ENCODE measurements around the gene DOP1B.
"Not testable (repeated sequence)": the region's sequence is repeated elsewhere in the genome, so short reads cannot be mapped to it uniquely, and the experiment has no call there.

DOP1B gene

DNA sequence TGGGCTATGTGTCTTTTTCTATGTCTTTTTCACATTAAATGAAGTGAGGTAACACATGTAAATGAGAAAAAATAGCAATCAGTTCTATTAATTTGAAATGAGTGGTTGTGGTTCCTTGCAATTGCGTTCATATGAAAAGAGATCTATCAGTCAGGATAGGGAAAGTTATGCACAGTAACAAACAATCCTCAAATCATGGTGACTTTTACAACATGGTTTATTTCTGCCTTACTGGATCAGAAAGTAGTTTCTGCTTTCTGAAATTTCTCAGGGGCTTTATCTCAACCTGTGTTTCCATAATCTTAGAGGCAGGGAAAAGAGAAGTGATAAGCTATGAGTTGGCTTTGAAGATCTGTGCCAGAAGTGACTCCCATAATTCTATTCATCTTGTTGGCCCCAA is 39.0 kb downstream of the DOP1B start:
- TF ChIP-seq FOXP2 (optimal IDR thresholded peaks at IDR 0.05; ENCODE audit: control extremely low read depth, extremely low read length, insufficient read depth) (no peak), POLR2AphosphoS5 (IDR thresholded peaks at IDR 0.05; ENCODE audit: borderline replicate concordance, low read depth, low read length) (no peak), EZH2 (IDR thresholded peaks at IDR 0.05) (no peak)
- Histone ChIP-seq H3K27ac (no peak overlapping the region), H3K9ac (ENCODE audit: insufficient read length) (no peak overlapping the region)

GRCh38 chr21:36199021-36199420 is 42.4 kb downstream of the DOP1B start:
- no peaks in the 10 kb centered on the region for H3K9me3 ChIP-seq (ENCODE audit: low read depth, low read length)
- no peak overlapping the region for H3K9ac ChIP-seq (ENCODE audit: insufficient read length)
- no peak for DNase-seq (ENCODE audit: low read depth, low spot score)
- TF ChIP-seq EZH2 (IDR thresholded peaks at IDR 0.05) (no peak), POLR2AphosphoS5 (IDR thresholded peaks at IDR 0.05; ENCODE audit: borderline replicate concordance, low read depth, low read length) (no peak), FOXP2 (optimal IDR thresholded peaks at IDR 0.05; ENCODE audit: control extremely low read depth, extremely low read length, insufficient read depth) (no peak)
- H3K36me3 ChIP-seq (ENCODE audit: insufficient read depth, low read length), result no peaks in the 10 kb centered on the region
- H3K4me3 ChIP-seq, result no peak overlapping the region
- H3K27ac ChIP-seq, result no peak overlapping the region

More for the DNA sequence above, 39.0 kb downstream of the DOP1B start:
- no peak for DNase-seq (ENCODE audit: low read depth, low spot score)
- Histone ChIP-seq H3K36me3 (ENCODE audit: insufficient read depth, low read length) (no peaks in the 10 kb centered on the region), H3K9me3 (ENCODE audit: low read depth, low read length) (no peaks in the 10 kb centered on the region), H3K4me3 (no peak overlapping the region)

DNA sequence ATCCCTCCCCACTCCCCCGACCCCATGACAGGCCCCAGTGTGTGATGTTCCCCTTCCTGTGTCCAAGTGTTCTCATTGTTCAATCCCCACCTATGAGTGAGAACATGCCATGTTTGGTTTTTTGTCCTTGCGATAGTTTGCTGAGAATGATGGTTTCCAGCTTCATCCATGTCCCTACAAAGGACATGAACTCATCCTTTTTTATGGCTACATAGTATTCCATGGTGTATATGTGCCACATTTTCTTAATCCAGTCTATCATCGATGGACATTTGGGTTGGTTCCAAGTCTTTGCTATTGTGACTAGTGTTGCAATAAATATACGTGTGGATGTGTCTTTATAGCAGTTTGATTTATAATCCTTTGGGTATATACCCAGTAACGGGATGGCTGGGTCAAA is 43.0 kb downstream of the DOP1B start:
- not testable (repeated sequence) for H3K36me3 ChIP-seq (ENCODE audit: insufficient read depth, low read length); H3K27ac ChIP-seq; DNase-seq (ENCODE audit: low read depth, low spot score); H3K9ac ChIP-seq (ENCODE audit: insufficient read length); H3K9me3 ChIP-seq (ENCODE audit: low read depth, low read length); H3K4me3 ChIP-seq

DNA sequence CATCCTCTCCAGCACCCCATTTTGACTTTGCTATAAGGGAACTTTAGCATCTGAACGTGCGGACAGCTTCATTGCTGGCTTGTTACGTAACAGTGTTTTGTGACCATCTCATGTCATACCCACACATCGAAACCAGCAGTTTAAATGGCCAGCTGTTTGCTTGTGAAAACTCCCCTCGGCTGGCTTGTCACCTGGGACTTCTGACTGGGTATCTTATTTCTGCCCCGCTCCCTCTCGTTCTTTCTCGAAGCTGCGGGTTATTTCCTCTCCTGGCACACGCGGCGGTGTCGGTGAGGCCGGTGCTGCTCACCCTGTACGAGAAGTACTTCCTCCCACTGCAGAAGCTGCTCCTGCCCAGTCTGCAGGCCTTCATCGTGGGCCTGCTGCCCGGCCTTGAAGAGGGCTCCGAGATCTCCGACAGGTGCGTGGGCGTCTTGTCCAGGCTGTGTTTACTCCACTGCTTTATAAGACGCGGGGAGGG is 43.5 kb downstream of the DOP1B start:
- no peak for TF ChIP-seq EZH2 (IDR thresholded peaks at IDR 0.05)
- no peak for TF ChIP-seq POLR2AphosphoS5 (IDR thresholded peaks at IDR 0.05; ENCODE audit: borderline replicate concordance, low read depth, low read length)
- no peak for TF ChIP-seq FOXP2 (optimal IDR thresholded peaks at IDR 0.05; ENCODE audit: control extremely low read depth, extremely low read length, insufficient read depth)
- Histone ChIP-seq H3K9me3 (ENCODE audit: low read depth, low read length) (no peaks in the 10 kb centered on the region), H3K27ac (no peak overlapping the region), H3K9ac (ENCODE audit: insufficient read length) (no peak overlapping the region), H3K4me3 (no peak overlapping the region), H3K36me3 (ENCODE audit: insufficient read depth, low read length) (no peaks in the 10 kb centered on the region)
- DNase-seq (ENCODE audit: low read depth, low spot score), result no peak

DNA sequence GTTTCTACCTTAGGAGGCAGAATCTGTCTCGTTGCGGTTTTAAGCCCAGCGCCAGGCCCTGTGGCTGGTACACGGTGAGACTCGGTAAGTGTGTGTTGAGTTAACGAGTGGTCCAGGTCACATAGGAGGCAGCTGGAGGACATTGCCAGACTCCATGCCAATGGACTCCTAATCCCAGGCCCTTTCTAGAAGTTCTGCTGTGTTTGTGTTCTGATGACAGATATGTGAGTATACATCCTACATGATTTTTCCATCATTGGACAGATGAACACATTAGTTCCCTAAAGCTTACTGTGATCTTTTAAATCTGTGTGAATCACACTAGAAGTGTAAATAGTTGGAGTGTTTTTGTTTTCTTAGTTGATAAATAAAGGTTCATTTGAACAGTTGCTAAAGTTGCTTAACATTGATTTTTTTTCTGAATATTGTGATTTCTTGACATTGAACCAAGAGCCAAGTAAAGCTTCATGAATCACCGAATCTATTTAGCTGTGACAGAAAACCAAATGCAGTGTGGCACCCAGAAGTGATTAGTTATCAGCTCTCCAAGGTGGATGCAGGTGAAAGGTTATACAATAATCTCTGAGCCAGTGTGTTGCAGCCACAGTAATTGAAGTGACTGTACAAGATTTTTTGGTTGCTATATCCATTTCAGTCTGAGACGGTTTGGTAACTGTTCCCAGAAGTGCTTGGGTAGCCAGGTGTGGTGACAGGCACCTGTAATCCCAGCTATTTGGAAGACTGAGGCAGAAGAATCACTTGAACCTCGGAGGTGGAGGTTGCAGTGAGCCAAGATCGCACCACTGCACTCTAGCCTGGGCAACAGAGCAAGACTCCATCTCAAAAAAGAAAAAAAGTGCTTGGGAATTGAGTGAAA is 46.3 kb downstream of the DOP1B start:
- Histone ChIP-seq H3K4me3 (no peak overlapping the region), H3K36me3 (ENCODE audit: insufficient read depth, low read length) (no peaks in the 10 kb centered on the region), H3K9me3 (ENCODE audit: low read depth, low read length) (no peaks in the 10 kb centered on the region), H3K9ac (ENCODE audit: insufficient read length) (no peak overlapping the region), H3K27ac (no peak overlapping the region)
- no peak for DNase-seq (ENCODE audit: low read depth, low spot score)
- TF ChIP-seq EZH2 (IDR thresholded peaks at IDR 0.05) (no peak), FOXP2 (optimal IDR thresholded peaks at IDR 0.05; ENCODE audit: control extremely low read depth, extremely low read length, insufficient read depth) (no peak), POLR2AphosphoS5 (IDR thresholded peaks at IDR 0.05; ENCODE audit: borderline replicate concordance, low read depth, low read length) (no peak)

DNA sequence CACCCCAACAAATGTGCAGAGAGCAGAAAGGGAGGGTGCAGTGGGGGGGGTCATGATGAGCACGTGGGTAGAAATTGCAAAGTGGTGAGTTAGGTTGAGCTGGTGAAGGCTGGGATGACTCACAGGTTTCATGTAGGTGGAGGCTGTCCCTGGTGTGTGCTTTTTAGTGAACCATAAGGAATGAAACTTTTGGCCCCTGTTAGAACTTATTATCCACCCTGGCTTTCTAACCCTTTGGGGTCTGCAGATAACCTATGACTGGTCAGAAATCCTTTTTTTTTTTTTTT is 46.9 kb downstream of the DOP1B start:
- H3K27ac ChIP-seq, result no peak overlapping the region
- TF ChIP-seq FOXP2 (optimal IDR thresholded peaks at IDR 0.05; ENCODE audit: control extremely low read depth, extremely low read length, insufficient read depth) (no peak), EZH2 (IDR thresholded peaks at IDR 0.05) (no peak), POLR2AphosphoS5 (IDR thresholded peaks at IDR 0.05; ENCODE audit: borderline replicate concordance, low read depth, low read length) (no peak)
- H3K9ac ChIP-seq (ENCODE audit: insufficient read length), result no peak overlapping the region
- no peak overlapping the region for H3K4me3 ChIP-seq
- DNase-seq (ENCODE audit: low read depth, low spot score), result no peak
- no peaks in the 10 kb centered on the region for H3K36me3 ChIP-seq (ENCODE audit: insufficient read depth, low read length)
- H3K9me3 ChIP-seq (ENCODE audit: low read depth, low read length), result no peaks in the 10 kb centered on the region

DNA sequence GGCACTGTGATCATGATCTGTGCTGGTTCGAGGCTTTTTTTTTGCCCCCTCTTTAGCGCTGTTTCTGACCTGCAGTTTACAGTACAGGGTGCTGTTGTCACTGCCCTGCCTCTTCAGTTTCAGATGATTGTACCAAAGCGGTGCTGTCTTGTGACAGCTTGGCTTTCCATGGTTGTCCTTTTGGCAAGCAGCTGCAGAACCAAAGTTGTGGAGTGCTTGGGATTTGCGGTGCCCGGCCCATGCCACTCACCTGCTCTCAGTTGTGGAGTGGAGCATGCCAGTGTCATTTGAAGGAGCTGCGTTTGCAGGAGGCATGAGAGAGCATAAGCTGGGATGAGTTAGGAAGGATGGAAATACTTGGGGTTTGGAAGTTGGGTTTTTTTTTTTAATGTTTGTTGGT is 48.4 kb downstream of the DOP1B start:
- H3K27ac ChIP-seq, result no peak overlapping the region
- no peaks in the 10 kb centered on the region for H3K36me3 ChIP-seq (ENCODE audit: insufficient read depth, low read length)
- H3K9me3 ChIP-seq (ENCODE audit: low read depth, low read length), result no peaks in the 10 kb centered on the region
- no peak overlapping the region for H3K9ac ChIP-seq (ENCODE audit: insufficient read length)
- H3K4me3 ChIP-seq, result no peak overlapping the region
- TF ChIP-seq FOXP2 (optimal IDR thresholded peaks at IDR 0.05; ENCODE audit: control extremely low read depth, extremely low read length, insufficient read depth) (no peak), EZH2 (IDR thresholded peaks at IDR 0.05) (no peak), POLR2AphosphoS5 (IDR thresholded peaks at IDR 0.05; ENCODE audit: borderline replicate concordance, low read depth, low read length) (no peak)
- DNase-seq (ENCODE audit: low read depth, low spot score), result no peak

GRCh38 chr21:36205962-36206361 is 49.3 kb downstream of the DOP1B start:
- Histone ChIP-seq H3K27ac (no peak overlapping the region), H3K36me3 (ENCODE audit: insufficient read depth, low read length) (no peaks in the 10 kb centered on the region), H3K9ac (ENCODE audit: insufficient read length) (no peak overlapping the region), H3K4me3 (no peak overlapping the region), H3K9me3 (ENCODE audit: low read depth, low read length) (no peaks in the 10 kb centered on the region)
- no peak for DNase-seq (ENCODE audit: low read depth, low spot score)
- TF ChIP-seq POLR2AphosphoS5 (IDR thresholded peaks at IDR 0.05; ENCODE audit: borderline replicate concordance, low read depth, low read length), result no peak
- TF ChIP-seq EZH2 (IDR thresholded peaks at IDR 0.05), result no peak
- no peak for TF ChIP-seq FOXP2 (optimal IDR thresholded peaks at IDR 0.05; ENCODE audit: control extremely low read depth, extremely low read length, insufficient read depth)
